IMR-90 (cell line): ENCODE measurements around the gene ETV6. TPM values are rescaled to one million over a fixed set of nuclear protein-coding genes. Genes with fewer than 3 reads are reported as not detected.

Source experiments
- ATAC-seq: fragments of 200-7000 bp; cut with Tn5 transposase; 2 replicates; pipeline ENCODE4 v1.9.1; 2020; ENCODE audit warnings: low read depth, mild to moderate bottlenecking, moderate library complexity
- BruUV-seq: library from RNA; stranded (reverse); fragments of 400-500 nt; replicated peaks from 2 replicates; lab custom pipeline; 2021; lab: Mats Ljungman, UMichigan
- CTCF ChIA-PET: fragments of 300-600 bp; formaldehyde crosslinking; extraction: SDS; loops from one replicate; lab custom pipeline; 2021; ENCODE audit warnings: antibody characterized with exemption; lab: Yijun Ruan, JAX
- POLR2A ChIA-PET: fragments of 300-600 bp; sonication (Branson Sonifier 250); formaldehyde crosslinking; loops from one replicate; lab custom pipeline; 2022; ENCODE audit warnings: antibody characterized with exemption; ENCODE audit not compliant: unreplicated experiment; lab: Charles Lee
- DNase-seq: peaks from one replicate; pipeline ENCODE4 v3.0.0; 2013
- H2AFZ ChIP-seq: replicated peaks from 2 replicates; pipeline ENCODE3; 2013; ENCODE audit warnings: low read length, mild to moderate bottlenecking; ENCODE audit not compliant: poor library complexity
- H2AK5ac ChIP-seq: 2 replicates; pipeline ENCODE4 v1.6.1; 2013; ENCODE audit warnings: low read depth, low read length, inconsistent platforms
- H2AK9ac ChIP-seq: replicated peaks from 2 replicates; pipeline ENCODE3; 2013; ENCODE audit warnings: mild to moderate bottlenecking, low read depth, low read length, moderate library complexity; ENCODE audit not compliant: poor library complexity
- H2BK120ac ChIP-seq: 2 replicates; pipeline ENCODE4 v1.6.1; 2013; ENCODE audit warnings: low read depth, low read length, inconsistent platforms
- H2BK15ac ChIP-seq: 3 replicates; pipeline ENCODE4 v1.6.1; 2013; ENCODE audit warnings: low read depth, low read length, inconsistent platforms
- H2BK20ac ChIP-seq: 2 replicates; pipeline ENCODE4 v1.6.1; 2013; ENCODE audit warnings: low read depth, mild to moderate bottlenecking, inconsistent platforms, low read length, moderate library complexity
- H2BK5ac ChIP-seq: 2 replicates; pipeline ENCODE4 v1.6.1; 2013; ENCODE audit warnings: mild to moderate bottlenecking, low read depth, low read length, inconsistent platforms; ENCODE audit not compliant: poor library complexity, severe bottlenecking
- H3K14ac ChIP-seq: replicated peaks from 2 replicates; pipeline ENCODE4 v1.6.1; 2013; ENCODE audit warnings: low read depth, low read length, inconsistent platforms
- H3K18ac ChIP-seq: 2 replicates; pipeline ENCODE4 v1.6.1; 2013; ENCODE audit warnings: low read depth, low read length, control low read depth
- H3K23ac ChIP-seq: 2 replicates; pipeline ENCODE4 v1.6.1; 2013; ENCODE audit warnings: low read depth, low read length, inconsistent platforms
- H3K27ac ChIP-seq: 2 replicates; pipeline ENCODE4 v1.5.1; 2013; ENCODE audit warnings: mild to moderate bottlenecking, control low read depth, low read length; ENCODE audit not compliant: insufficient read depth
- H3K27me3 ChIP-seq: 2 replicates; pipeline ENCODE4 v1.6.1; 2013; ENCODE audit warnings: low read length; ENCODE audit not compliant: control insufficient read depth, insufficient read depth
- H3K36me3 ChIP-seq: 2 replicates; pipeline ENCODE4 v1.6.1; 2013; ENCODE audit warnings: low read length, mixed read lengths; ENCODE audit not compliant: control insufficient read depth, insufficient read depth
- H3K4ac ChIP-seq: 2 replicates; pipeline ENCODE4 v1.6.1; 2013; ENCODE audit warnings: low read depth, low read length, inconsistent platforms
- H3K4me1 ChIP-seq: 2 replicates; pipeline ENCODE4 v1.6.1; 2013; ENCODE audit warnings: low read length, mixed read lengths; ENCODE audit not compliant: control insufficient read depth, insufficient read depth
- H3K4me2 ChIP-seq: 2 replicates; pipeline ENCODE4 v1.6.1; 2013; ENCODE audit warnings: low read depth, mild to moderate bottlenecking, control low read depth, low read length, moderate library complexity
- H3K4me3 ChIP-seq: 2 replicates; pipeline ENCODE4 v1.5.1; 2013; ENCODE audit warnings: low read depth, mild to moderate bottlenecking, control low read depth, low read length, moderate library complexity; ENCODE audit not compliant: insufficient read depth
- H3K56ac ChIP-seq: 2 replicates; pipeline ENCODE4 v1.6.1; 2013; ENCODE audit warnings: low read length, inconsistent platforms; ENCODE audit not compliant: insufficient read depth; ENCODE audit errors: extremely low read depth
- H3K79me1 ChIP-seq, 2 experiments: 2 replicates each; pipeline ENCODE4 v1.6.1; 2013; ENCODE audit warnings: low read length in 2 of 2, inconsistent platforms in 1 of 2, low read depth in 1 of 2
- H3K9ac ChIP-seq: 2 replicates; pipeline ENCODE4 v1.6.1; 2013; ENCODE audit warnings: low read depth, low read length, control low read depth
- H3K9me1 ChIP-seq: 2 replicates; pipeline ENCODE4 v1.6.1; 2013; ENCODE audit warnings: low read length, inconsistent platforms; ENCODE audit not compliant: insufficient read depth
- H3K9me3 ChIP-seq: 2 replicates; pipeline ENCODE4 v1.6.1; 2013; ENCODE audit warnings: low read length; ENCODE audit not compliant: control insufficient read depth, insufficient read depth
- H4K20me1 ChIP-seq: 2 replicates; pipeline ENCODE4 v1.6.1; 2013; ENCODE audit warnings: low read length, inconsistent platforms; ENCODE audit not compliant: insufficient read depth
- H4K5ac ChIP-seq: 2 replicates; pipeline ENCODE4 v1.6.1; 2013; ENCODE audit warnings: mild to moderate bottlenecking, low read depth, low read length, control low read depth
- H4K8ac ChIP-seq, 2 experiments: 2 replicates each; pipeline ENCODE4 v1.6.1; 2013; ENCODE audit warnings: low read depth in 2 of 2, low read length in 2 of 2, control low read depth in 1 of 2, inconsistent platforms in 1 of 2
- H4K91ac ChIP-seq: 2 replicates; pipeline ENCODE4 v1.6.1; 2013; ENCODE audit warnings: low read depth, low read length, inconsistent platforms; ENCODE audit not compliant: insufficient read depth
- BHLHE40 ChIP-seq: fragments of 150-350 bp; IDR thresholded peaks from 2 replicates; pipeline ENCODE4 v1.6.1; 2016; ENCODE audit warnings: mild to moderate bottlenecking, low read depth, low read length
- CEBPB ChIP-seq: IDR thresholded peaks from 2 replicates; pipeline ENCODE4 v1.6.1; 2012; ENCODE audit warnings: low read depth, low read length, improper control_type of control experiment
- CHD1 ChIP-seq: IDR thresholded peaks from 2 replicates; pipeline ENCODE4 v1.6.1; 2012; ENCODE audit warnings: low read depth, low read length, improper control_type of control experiment
- CTCF ChIP-seq: conservative IDR thresholded peaks from 2 replicates; pipeline ENCODE4 v1.5.1; 2012; ENCODE audit warnings: mild to moderate bottlenecking, low read depth, low read length, improper control_type of control experiment
- ELK1 ChIP-seq: fragments of 150-350 bp; IDR thresholded peaks from 2 replicates; pipeline ENCODE4 v1.6.1; 2016; ENCODE audit warnings: low read depth, mild to moderate bottlenecking, low read length, moderate library complexity, borderline replicate concordance
- FOS ChIP-seq: fragments of 150-350 bp; IDR thresholded peaks from 2 replicates; pipeline ENCODE4 v1.6.1; 2016; ENCODE audit warnings: low read depth, low read length
- MAFK ChIP-seq: IDR thresholded peaks from 2 replicates; pipeline ENCODE4 v1.6.1; 2012; ENCODE audit warnings: low read depth, low read length, improper control_type of control experiment
- MAZ ChIP-seq: IDR thresholded peaks from 2 replicates; pipeline ENCODE4 v1.6.1; 2012; ENCODE audit warnings: low read depth, mild to moderate bottlenecking, low read length, improper control_type of control experiment, moderate library complexity, borderline replicate concordance
- MXI1 ChIP-seq: IDR thresholded peaks from 2 replicates; pipeline ENCODE4 v1.6.1; 2012; ENCODE audit warnings: low read depth, mild to moderate bottlenecking, low read length, moderate library complexity, borderline replicate concordance
- NFE2L2 ChIP-seq: fragments of 150-350 bp; IDR thresholded peaks from 2 replicates; pipeline ENCODE4 v1.6.1; 2016; ENCODE audit warnings: low read depth, mild to moderate bottlenecking, low read length
- POLR2A ChIP-seq: IDR thresholded peaks from 2 replicates; pipeline ENCODE4 v1.6.1; 2012; ENCODE audit warnings: mild to moderate bottlenecking, low read depth, low read length
- RCOR1 ChIP-seq: IDR thresholded peaks from 2 replicates; pipeline ENCODE4 v1.6.1; 2012; ENCODE audit warnings: mild to moderate bottlenecking, low read length, improper control_type of control experiment; ENCODE audit not compliant: insufficient replicate concordance
- RFX5 ChIP-seq: IDR thresholded peaks from 2 replicates; pipeline ENCODE4 v1.8.0; 2012; ENCODE audit warnings: low read depth, mild to moderate bottlenecking, low read length, moderate library complexity
- SMC3 ChIP-seq: fragments of 150-350 bp; IDR thresholded peaks from 2 replicates; pipeline ENCODE4 v1.6.1; 2016; ENCODE audit warnings: low read depth, mild to moderate bottlenecking, antibody characterized with exemption, low read length, moderate library complexity
- USF2 ChIP-seq: fragments of 150-350 bp; IDR thresholded peaks from 2 replicates; pipeline ENCODE4 v1.6.1; 2017; ENCODE audit warnings: mild to moderate bottlenecking, antibody characterized with exemption, low read length, low read depth
- WGBS, 2 experiments: methylation state at CpG; one replicate each; pipeline versions ENCODE4 v1.1.5 to v1.1.7; 2013; ENCODE audit warnings: missing lambda C conversion rate in 2 of 2; ENCODE audit not compliant: insufficient read length in 1 of 2; ENCODE audit errors: extremely low coverage in 2 of 2; 5-methylcytosine and 5-hydroxymethylcytosine counted together
- dilution Hi-C: fragments of 300-500 bp; cut with HindIII; formaldehyde crosslinking; loops from one replicate; pipeline ENCODE4 v1.14.3; 2018; ENCODE audit warnings: low sequenced_read_pairs; ENCODE audit not compliant: unreplicated experiment
- in situ Hi-C: fragments of 300-500 bp; cut with MboI; formaldehyde crosslinking; loops from 3 replicates; pipeline ENCODE4 v1.14.3; 2019; ENCODE audit warnings: low sequenced_read_pairs, inconsistent platforms, mixed read lengths
- intact Hi-C: fragments of 100-400 bp; cut with micrococcal nuclease; formaldehyde crosslinking; loops from 2 replicates; pipeline ENCODE4 v1.10.0; 2022
- polyA plus RNA-seq, 3 experiments: library from polyadenylated mRNA; depleted of rRNA; stranded (reverse); fragments of >200 nt; gene quantifications; 2 replicates each; pipeline ENCODE4 v1.2.3, GENCODE V29; 2012; ENCODE audit warnings: low replicate concordance in 1 of 3
- total RNA-seq: library from RNA; depleted of rRNA; stranded (reverse); fragments of >200 nt; gene quantifications from 2 replicates; pipeline ENCODE4 v1.2.3, GENCODE V29; 2012

The ETV6 gene
- total and polyA plus RNA-seq, 2 of the 4 experiments (the other 2 are of a cell fraction): 8.4 to 9.9 TPM

DNA sequence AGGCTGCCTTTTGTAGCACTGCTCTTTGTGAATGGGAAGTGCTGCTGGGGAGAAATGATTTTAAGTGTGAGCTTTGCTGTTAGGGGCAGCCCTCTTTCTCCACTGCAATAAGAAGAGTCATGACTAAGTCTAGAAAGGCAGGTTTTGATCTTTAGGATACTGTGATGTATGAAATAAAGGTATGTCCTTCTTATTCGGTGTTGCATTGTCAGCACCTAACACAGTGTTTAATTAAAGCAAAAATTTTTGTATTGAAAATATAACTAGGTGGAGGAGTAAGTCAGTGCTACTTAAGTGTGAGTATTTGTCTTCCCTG, 81.5 kb downstream of the ETV6 start:
- ChIA-PET CTCF (no interaction called here), POLR2A (no interaction called here)
- Histone ChIP-seq H3K4me2 (peak overlapping the region; percentile 13; the same call in 1 of the 2 replicates), H3K9ac (no peak overlapping the region), H3K4me1 (peaks cover 11% of the 10 kb centered on the region), H3K79me1 (peaks cover 54 to 86% of the 10 kb centered on the region in 2 experiments), H3K23ac (peak overlapping the region; percentile 44; the same call in 1 of the 2 replicates), H3K4ac (peak overlapping the region; percentile 87), H2BK15ac (peak overlapping the region; percentile 63; the same call in 2 of the 3 replicates), H3K27me3 (no peaks in the 10 kb centered on the region), H2BK120ac (peak overlapping the region; percentile 75), H2BK20ac (peak overlapping the region; percentile 71), H3K36me3 (no peaks in the 10 kb centered on the region), H2AK9ac (no peak overlapping the region), H3K18ac (peak overlapping the region; percentile 37; the same call in 1 of the 2 replicates), H2AK5ac (peak overlapping the region; percentile 72), H4K5ac (peak overlapping the region; percentile 67; the same call in 1 of the 2 replicates), H3K56ac (no peak overlapping the region), H3K4me3 (no peak overlapping the region), H4K91ac (peak overlapping the region; percentile 53), H3K27ac (peak overlapping the region; percentile 29), H2BK5ac (peak overlapping the region; percentile 36), H4K20me1 (no peaks in the 10 kb centered on the region), H4K8ac (peak overlapping the region; percentile 18 to 69; a peak in 3 of 4 replicates), H3K14ac (peak overlapping the region; percentile 73), H3K9me3 (no peaks in the 10 kb centered on the region), H2AFZ (no peak overlapping the region), H3K9me1 (peaks cover 16% of the 10 kb centered on the region)
- no peak for DNase-seq
- dilution Hi-C loops (no loop called here), intact Hi-C loops (no loop called here), in situ Hi-C loops (no loop called here)
- ATAC-seq: no peak
- TF ChIP-seq CTCF (no peak), USF2 (no peak), MAFK (no peak), NFE2L2 (no peak), MXI1 (no peak), MAZ (no peak), RFX5 (no peak), FOS (no peak), CEBPB (no peak), ELK1 (no peak), RCOR1 (no peak), BHLHE40 (no peak), POLR2A (no peak), SMC3 (no peak), CHD1 (no peak)
- BruUV-seq: no TSS peak
- WGBS, 2 experiments: no CpG with 5 or more reads among the region's 1 CpG
